Activated T-helper 1 cell treated with Interleukin-2 at 50 U/mL for 16 hours (primary cell): Measurements from ENCODE around the gene PARS2.

Experiments
- DNase-seq: peaks from one replicate; pipeline ENCODE4 v3.0.0-alpha.2; 2020; ENCODE audit warnings: low read depth

PARS2 gene

DNA sequence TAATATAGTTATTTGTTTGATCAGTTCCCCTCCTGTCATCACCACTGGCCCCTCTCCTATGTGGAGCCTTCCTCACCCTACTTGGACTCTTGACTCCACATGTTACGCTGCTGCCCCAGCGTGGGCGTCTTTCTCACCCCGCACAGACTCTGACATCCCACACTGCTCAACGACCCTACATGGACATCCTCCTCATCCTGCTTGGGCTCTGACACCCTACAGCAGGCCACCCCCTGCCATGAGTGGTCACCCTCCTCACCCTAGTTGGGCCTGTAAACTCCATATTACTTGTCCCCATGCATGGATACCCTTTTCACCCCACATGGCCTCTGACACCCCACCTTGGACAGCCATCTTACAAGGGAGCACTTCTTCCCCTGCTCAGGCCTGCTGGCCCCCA, 27.6 kb downstream of the PARS2 start:
- no peak for DNase-seq

DNA sequence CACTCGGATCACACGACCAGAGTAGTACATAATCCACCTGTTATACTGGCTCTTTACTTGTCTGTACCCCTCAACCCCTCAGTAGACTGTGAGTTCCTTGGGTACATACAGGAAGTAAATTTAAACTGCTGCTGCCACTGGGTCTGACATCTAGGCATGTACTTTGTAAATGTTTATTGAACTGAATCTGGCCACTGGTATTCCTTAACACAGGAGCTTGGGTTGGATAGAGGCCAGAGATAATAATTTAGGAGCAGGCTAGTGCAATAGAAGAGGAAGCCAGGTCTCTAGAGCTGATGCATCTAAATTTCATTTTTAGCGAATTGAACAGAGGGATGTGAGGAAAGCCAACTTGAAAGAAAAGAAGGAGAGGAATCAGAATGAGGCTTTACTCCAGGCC, 36.3 kb downstream of the PARS2 start:
- no peak for DNase-seq

DNA sequence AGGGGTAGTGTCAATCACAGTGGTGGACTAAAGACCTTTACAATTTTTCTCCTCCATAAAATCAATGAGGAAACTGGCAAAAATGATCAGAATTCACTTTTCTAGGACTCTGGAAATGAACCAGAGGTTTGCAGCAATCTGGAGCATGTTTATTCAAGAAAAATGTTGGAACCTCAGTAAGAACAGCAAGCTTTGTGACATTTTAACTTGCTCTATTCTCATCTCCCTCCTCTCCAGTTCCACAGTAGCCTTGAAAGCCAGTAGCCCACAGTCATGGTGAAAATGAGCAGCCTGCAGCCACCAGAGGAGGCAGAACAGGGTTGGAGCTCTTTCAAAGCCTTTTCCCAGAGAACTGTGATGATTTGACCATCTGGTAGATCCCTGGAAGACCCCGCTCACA, 39.6 kb downstream of the PARS2 start:
- DNase-seq, result no peak

DNA sequence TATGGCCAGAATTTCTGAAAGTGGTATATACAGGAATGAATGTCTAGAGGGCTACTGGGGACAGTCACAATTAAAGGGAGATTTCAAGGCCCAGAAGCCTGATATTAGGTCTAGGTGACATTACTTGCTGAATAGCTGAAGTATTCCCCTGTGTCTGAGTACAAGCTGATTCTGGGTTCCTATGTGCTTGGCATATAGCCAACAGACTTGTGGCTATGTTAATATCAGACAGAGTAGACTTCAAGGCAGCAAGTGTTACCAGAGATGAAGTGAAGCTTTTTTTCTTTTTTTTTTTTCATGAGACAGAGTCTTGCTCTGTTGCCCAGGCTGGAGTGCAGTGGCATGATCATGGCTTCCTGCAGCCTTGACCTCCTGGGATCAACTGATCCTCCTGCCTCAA, 40.3 kb downstream of the PARS2 start:
- DNase-seq, result no peak

DNA sequence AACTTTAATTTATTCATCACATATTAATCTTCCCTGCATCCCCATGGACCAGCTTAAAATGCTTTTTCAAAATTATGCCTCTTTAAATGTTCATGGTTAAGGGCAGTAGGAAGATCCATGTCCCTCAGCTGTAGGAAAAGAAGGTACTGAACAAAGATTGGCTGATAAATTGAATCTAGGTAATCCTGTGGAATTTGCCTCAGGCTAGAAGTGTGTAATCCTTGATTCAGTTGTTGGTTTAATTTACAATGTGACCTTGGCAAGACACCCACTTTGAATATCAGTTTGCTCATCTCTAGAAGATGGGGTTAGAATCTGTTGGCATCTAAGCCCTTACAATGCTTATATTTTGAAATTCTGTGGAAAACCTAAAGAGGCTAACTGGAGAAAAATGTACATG, 42.6 kb downstream of the PARS2 start:
- DNase-seq, result no peak

DNA sequence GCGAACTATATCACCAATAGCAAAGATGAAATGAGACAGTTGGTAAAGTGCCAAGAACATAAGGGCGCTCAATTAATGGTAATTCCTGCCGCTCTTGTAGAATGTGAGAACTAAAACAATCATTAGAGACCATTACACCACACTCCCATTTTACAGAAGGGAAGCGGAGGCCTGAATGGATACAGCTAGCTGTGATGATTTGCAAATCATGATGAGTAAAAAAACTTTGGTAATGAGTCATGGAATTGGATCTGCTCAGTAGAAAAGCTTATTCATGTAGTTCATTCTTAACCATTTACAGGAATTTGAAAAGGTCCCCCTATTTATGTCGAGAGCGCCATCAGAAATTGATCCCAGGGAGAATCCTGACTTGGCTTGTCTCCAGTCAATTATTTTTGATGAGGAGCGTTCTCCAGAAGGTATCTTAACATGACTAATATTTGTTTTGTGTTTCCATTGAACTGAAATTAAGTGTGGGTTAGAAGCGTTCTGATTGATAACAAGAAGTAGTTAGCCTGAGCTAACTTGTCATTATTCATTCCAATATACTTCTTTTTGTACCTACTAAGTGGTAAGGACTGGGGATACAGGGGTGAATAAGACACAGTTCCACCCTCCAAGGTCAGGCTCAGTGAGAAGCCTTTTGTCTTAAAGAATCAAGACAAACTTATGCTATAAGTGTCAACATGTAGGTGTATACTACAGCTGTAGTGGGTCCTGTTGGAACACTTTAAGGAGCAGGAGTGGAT, 47.9 kb downstream of the PARS2 start:
- DNase-seq, result no peak

DNA sequence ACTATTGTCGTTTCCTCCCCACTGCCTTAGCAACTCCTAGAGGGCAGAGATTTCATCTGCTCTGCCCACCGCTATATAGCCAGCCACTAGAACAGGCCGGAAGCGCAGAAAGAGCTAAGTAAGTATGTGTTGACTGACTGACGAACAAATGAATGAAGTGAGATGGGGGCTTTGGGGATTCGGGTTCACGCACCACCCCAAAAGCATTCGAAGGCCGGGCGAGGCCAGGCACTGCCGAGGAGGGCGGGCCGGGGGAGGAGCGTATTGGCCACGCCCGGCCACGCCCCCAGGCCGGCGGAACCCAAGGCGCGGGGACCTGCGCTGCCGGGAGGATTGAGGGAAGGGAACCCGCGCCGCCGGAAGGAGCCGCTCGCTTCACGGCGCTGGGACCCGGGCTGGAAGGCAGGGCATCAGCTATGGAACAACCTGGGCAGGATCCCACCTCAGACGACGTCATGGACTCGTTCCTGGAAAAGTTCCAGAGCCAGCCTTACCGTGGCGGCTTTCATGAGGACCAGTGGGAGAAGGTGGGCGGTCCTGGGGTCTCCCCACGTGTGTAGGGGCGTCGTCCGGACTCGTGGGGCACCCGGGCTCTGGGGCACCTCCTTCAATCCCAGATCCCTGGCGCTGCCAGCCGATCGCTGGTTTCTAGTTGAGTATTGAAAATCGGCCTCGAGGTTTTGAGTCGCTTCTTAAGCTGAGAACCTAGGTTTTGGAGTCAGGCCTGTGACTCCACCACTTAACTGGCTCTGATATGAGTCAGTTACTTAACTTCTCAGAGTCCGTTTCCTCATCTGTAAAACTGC, 48.6 kb downstream of the PARS2 start, which contains the start of gene TTC4:
TSS of gene TTC4 (plus strand) at position 369 of the 806 bp plus-strand sequence. CDS start at position 417, 48 bp downstream.
- peak; percentile 74 for DNase-seq

DNA sequence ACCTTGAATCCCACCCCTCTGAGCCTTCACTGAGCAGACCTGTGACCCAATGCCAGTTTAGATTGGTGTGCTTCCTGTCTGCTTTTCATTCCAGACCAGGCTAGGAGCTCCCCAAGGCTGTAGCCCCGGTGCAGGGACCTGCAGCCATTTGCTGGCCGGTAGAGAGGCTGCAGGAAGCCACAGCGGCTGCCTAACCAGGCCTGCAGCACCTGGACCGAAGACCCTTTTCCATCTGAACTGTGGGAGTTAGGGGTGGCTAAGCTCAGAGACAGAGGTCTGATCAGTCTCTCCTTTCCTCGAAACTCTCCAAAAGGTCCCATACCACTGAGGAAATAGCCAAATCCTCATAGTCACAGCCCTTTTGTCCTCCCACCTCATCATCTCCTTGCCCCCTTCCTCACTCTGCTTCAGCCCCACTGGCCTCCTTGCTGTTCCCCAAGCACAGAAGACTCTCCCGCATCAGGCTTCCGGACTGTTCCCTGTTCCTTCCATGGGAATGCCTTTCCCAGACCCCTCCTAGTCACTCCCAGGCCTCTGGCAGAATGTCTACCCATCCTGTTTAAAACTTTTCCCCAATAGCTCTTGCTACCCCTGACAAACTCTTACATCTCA, 49.3 kb downstream of the PARS2 start:
- DNase-seq, result no peak

DNA sequence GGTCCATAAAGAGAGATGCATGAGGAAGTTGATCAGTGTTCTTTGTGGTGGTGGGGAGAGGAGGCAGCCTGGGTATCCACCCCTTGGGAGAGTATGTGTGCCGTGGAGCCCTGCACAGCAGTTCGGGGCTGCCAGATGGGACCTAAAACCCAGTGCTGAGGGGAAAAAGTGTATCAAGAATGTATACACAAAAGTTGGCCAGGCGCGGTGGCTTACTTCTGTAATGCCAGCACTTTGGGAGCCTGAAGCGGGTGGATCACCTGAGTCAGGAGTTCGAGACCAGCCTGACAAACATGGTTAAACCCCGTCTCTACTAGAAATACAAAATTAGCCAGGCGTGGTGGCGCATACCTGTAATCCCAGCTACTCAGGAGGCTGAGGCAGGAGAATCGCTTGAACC, 52.8 kb downstream of the PARS2 start:
- no peak for DNase-seq

DNA sequence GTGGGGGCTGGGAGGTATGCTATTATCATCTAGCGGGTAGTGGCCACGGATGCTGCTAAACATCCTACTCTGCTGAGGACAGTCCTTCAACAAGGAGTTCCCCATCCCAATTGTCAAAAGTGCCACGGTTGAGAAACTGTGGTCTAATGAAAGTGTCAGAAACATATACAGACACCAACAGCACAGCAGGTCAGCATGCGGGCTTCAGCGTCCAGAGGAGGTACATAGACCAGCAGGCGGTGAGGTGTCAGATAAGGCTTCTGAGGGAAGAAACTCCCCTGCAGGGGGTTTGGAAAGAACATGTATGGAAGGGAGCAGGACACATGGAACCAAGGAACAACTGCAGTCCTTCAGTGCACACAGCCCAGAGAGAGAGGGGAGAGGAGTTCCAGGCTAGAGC, 53.5 kb downstream of the PARS2 start:
- DNase-seq, result no peak

DNA sequence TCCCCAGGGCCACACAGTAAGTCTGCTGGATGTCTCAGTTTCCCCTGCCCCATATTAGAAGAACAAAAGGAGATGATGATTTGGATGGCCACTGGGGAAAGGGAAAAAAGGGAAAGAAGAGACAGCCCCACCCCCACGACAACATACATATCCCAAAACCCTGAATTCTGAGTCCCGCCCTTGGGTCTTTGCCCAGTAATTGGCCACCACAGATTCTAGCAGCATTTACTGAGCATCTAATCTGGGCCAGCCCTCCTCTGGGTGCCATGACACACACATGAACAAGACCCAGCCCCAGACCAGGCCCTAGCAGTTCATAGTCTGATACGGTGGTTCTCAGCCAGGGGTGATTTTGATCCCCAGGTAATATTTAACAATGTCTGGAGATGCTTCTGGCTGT, 53.9 kb downstream of the PARS2 start:
- DNase-seq, result no peak

DNA sequence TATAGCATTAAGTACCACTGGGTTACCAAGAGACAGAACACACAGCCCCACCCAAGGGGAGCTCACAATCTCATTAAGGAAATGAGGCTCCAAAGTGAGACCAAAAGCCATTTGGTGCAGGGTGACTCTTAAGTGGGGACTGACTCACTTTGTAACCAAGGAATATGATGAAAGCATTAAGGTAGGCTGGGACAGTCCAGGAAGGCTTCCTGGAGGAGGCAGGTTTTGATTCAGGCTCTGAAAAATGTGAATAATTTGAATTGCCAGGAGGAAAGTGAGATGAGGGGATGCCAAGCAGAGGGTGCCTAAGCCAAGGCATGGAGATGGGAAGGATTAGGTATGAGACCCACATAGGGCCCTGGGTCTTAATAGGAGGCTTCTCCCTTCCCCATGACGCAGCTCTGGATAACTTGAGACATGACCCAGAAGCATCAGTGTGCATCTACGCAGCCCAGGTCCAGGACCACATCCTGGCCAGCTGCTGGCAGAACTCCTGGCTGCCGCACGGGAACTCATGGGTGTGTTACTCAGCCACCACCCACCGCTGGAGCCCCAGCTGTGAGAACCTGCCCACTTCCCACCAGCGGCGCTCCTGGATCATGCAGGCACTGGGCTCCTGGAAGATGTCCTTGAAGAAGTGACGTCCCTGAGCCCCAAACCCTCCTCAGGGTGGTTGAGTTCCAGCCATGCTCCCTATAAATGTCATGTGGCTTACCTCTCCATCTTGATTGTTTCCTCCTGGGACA, 54.6 kb downstream of the PARS2 start:
- DNase-seq, result no peak

DNA sequence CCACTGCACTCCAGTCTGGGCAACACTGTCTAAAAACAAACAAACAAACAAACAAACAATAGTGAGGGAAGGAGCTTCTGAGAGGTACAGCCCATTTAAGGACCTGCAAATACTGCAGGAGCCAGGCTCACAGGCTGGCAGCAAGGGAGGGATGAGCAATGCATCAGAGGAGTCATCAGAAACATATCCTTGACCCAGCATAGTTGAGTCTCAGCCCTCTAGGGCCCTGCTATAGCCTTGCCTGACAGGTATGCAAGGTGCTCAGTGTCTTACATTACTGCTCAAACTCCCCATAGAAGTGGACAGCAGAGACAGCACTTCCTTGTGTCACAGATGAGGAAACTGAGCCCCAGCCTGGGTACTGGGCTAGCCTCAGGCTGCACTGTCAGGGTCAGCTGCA, 55.9 kb downstream of the PARS2 start:
- no peak for DNase-seq
